Liver (tissue), 9 donors: ENCODE results near the gene CXXC5. TPM values are rescaled to one million over a fixed set of nuclear protein-coding genes. Genes with fewer than 3 reads are reported as not detected.
"Not testable (repeated sequence)": the region's sequence is repeated elsewhere in the genome, so short reads cannot be mapped to it uniquely, and the experiment has no call there.

ENCODE experiments used
- DNase-seq: peaks from one replicate; pipeline ENCODE4 v3.0.0-alpha.2; 2017; ENCODE audit warnings: low spot score
- H3K27ac ChIP-seq, 2 donors: one replicate each; pipeline ENCODE4 v1.7.0; 2013; ENCODE audit warnings: inconsistent platforms in 2 of 2, low read length in 2 of 2, control low read depth in 1 of 2, low read depth in 1 of 2, mild to moderate bottlenecking in 1 of 2
- H3K27me3 ChIP-seq, 4 donors: one replicate each; pipeline versions ENCODE4 v1.6.1 to v1.7.0; 2013; ENCODE audit warnings: low read length in 3 of 4, inconsistent platforms in 1 of 4, mild to moderate bottlenecking in 1 of 4, moderate library complexity in 1 of 4; ENCODE audit not compliant: control insufficient read depth in 4 of 4, insufficient read depth in 4 of 4
- H3K36me3 ChIP-seq, 4 donors: one replicate each; pipeline versions ENCODE4 v1.6.1 to v1.7.0; 2013; ENCODE audit warnings: low read length in 3 of 4, mild to moderate bottlenecking in 3 of 4, low read depth in 1 of 4, moderate library complexity in 1 of 4; ENCODE audit not compliant: control insufficient read depth in 4 of 4, insufficient read depth in 3 of 4
- H3K4me1 ChIP-seq, 4 donors: one replicate each; pipeline versions ENCODE4 v1.6.1 to v1.7.0; 2013; ENCODE audit warnings: low read length in 3 of 4, mild to moderate bottlenecking in 3 of 4, moderate library complexity in 1 of 4; ENCODE audit not compliant: control insufficient read depth in 4 of 4, insufficient read depth in 4 of 4
- H3K4me3 ChIP-seq, 3 donors: one replicate each; pipeline versions ENCODE4 v1.6.1 to v1.7.0; 2013; ENCODE audit warnings: low read length in 3 of 3, control low read depth in 1 of 3, low read depth in 1 of 3, mild to moderate bottlenecking in 1 of 3
- H3K9ac ChIP-seq, 2 donors: one replicate each; pipeline ENCODE4 v1.7.0; 2013; ENCODE audit warnings: low read length in 2 of 2, mild to moderate bottlenecking in 2 of 2, moderate library complexity in 2 of 2, control low read depth in 1 of 2, low read depth in 1 of 2
- H3K9me3 ChIP-seq, 4 donors: one replicate each; pipeline versions ENCODE4 v1.6.1 to v1.7.0; 2013; ENCODE audit warnings: low read length in 3 of 4; ENCODE audit not compliant: control insufficient read depth in 4 of 4
- CTCF ChIP-seq: fragments of 150-350 bp; IDR thresholded peaks from 2 replicates; pipeline ENCODE4 v1.5.1; 2017; ENCODE audit warnings: improper control_type of control experiment, low read depth, low read length; ENCODE audit not compliant: missing input control
- FOXA1 ChIP-seq: IDR thresholded peaks from 2 replicates; pipeline ENCODE4 v1.6.1; 2016; ENCODE audit warnings: antibody characterized with exemption
- GABPA ChIP-seq, 2 donors: IDR thresholded peaks in 1 of 2; conservative IDR thresholded peaks in 1 of 2; 2 replicates each; pipeline ENCODE4 v1.6.1; 2016; ENCODE audit warnings: antibody characterized with exemption in 2 of 2, mild to moderate bottlenecking in 1 of 2, moderate library complexity in 1 of 2
- HNF4G ChIP-seq: IDR thresholded peaks from 2 replicates; pipeline ENCODE4 v1.6.1; 2016; ENCODE audit warnings: antibody characterized with exemption
- JUND ChIP-seq, 2 donors: IDR thresholded peaks; 2 replicates each; pipeline ENCODE4 v1.6.1; 2016; ENCODE audit warnings: antibody characterized with exemption in 2 of 2
- RAD21 ChIP-seq, 2 donors: IDR thresholded peaks; 2 replicates each; pipeline ENCODE4 v1.6.1; 2016; ENCODE audit warnings: antibody characterized with exemption in 2 of 2, mild to moderate bottlenecking in 2 of 2
- TAF1 ChIP-seq: conservative IDR thresholded peaks from 2 replicates; pipeline ENCODE4 v1.6.1; 2016; ENCODE audit warnings: antibody characterized with exemption, mild to moderate bottlenecking
- ZBTB33 ChIP-seq: IDR thresholded peaks from 2 replicates; pipeline ENCODE4 v1.6.1; 2016; ENCODE audit warnings: antibody characterized with exemption
- WGBS: extraction: QIAGEN DNeasy Blood & Tissue Kit; methylation state at CpG from one replicate; pipeline ENCODE4 v1.1.7; 2013; 5-methylcytosine and 5-hydroxymethylcytosine counted together
- polyA plus RNA-seq, 2 donors: library from polyadenylated mRNA; stranded (reverse) in 1 of 2; unstranded in 1 of 2; fragments of 200-250 nt in 1 of 2; fragments of >200 nt in 1 of 2; fragmentation: Nextera tagmentation in 1 of 2; extraction: Ambion mirVana in 1 of 2; gene quantifications; one replicate each; pipeline versions ENCODE4 v1.2.1 to v1.2.3, GENCODE V29; 2013 to 2015
- total RNA-seq, 2 donors: library from RNA; depleted of rRNA; stranded (reverse); fragments of >200 nt; gene quantifications; one replicate each; pipeline ENCODE4 v1.2.3, GENCODE V29; 2014
- TF ChIP-seq, protein P1 (sequence below): IDR thresholded peaks from 2 replicates; pipeline ENCODE4 v1.6.1; 2016; ENCODE audit warnings: antibody characterized with exemption
- donor health status: healthy.
- donor health status: healthy.
- donor health status: healthy.
- donor health status: healthy.
- donor health status: healthy.

Gene CXXC5
- total RNA-seq (10 to 100 TPM; 59.1 to 78.6 TPM), polyA plus RNA-seq (10 to 100 TPM; 40.6 to 70.0 TPM)

- Histone ChIP-seq H3K4me3 (peak within 1 kb of the TSS; percentile 76 to 92 (median 92)), H3K27ac (peak within 1 kb of the TSS; percentile 93 to 96), H3K27me3 (no peaks in the 10 kb centered on the region), H3K4me1 (peaks cover 18 to 79% (median 63%) of the 10 kb centered on the region in 4 donors), H3K36me3 (no peaks in the 10 kb centered on the region), H3K9me3 (no peaks in the 10 kb centered on the region), H3K9ac (peak within 1 kb of the TSS; percentile 65 to 72)
- DNase-seq: peak; percentile 83
- TF ChIP-seq RAD21 (IDR thresholded peaks at IDR 0.05) (peak in 1 of 2 donors; percentile 20), GABPA (IDR thresholded peaks at IDR 0.05 in 1 of 2, conservative IDR thresholded peaks at IDR 0.05 in 1 of 2) (no peak)
- under 1% methylated on average over 106 of the region's 106 CpGs for WGBS
Observed at GRCh38 chr5:139648205-139649081, at the start of gene CXXC5. Gene CXXC5, plus strand, starts transcription at chr5:139648349. Its CDS starts 32,175 bp downstream, at chr5:139680524.

DNA sequence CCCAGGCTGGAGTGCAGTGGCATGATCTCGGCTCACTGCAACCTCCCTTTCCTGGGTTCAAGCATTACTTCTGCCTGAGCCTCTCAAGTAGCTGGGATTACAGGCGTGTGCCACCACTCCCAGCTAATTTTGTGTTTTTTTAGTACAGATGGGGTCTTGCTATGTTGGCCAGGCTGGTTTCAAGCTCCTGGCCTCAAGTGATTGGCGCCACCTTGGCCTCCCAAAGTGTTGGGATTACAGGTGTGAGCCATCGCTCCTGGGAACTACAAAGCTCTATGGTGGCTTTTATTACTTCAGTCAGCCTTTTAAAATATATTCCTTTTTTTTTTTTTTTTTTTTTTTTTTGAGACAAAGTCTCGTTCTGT, 49.6 kb upstream of the CXXC5 start:
- not testable (repeated sequence) for H3K9ac ChIP-seq, H3K4me1 ChIP-seq, DNase-seq, H3K9me3 ChIP-seq, H3K27ac ChIP-seq, H3K4me3 ChIP-seq, H3K27me3 ChIP-seq
- 97% methylated on average over 5 of the region's 5 CpGs for WGBS
- peaks cover 4 to 12% (median 8%) of the 10 kb centered on the region in 4 donors for H3K36me3 ChIP-seq

GRCh38 chr5:139600336-139600949, 47.7 kb upstream of the CXXC5 start:
- H3K9me3 ChIP-seq: no peaks in the 10 kb centered on the region
- TF ChIP-seq TAF1 (no peak), FOXA1 (no peak), ZBTB33 (no peak), JUND (IDR thresholded peaks at IDR 0.05) (no peak), CTCF (no peak), HNF4G (no peak), RAD21 (IDR thresholded peaks at IDR 0.05) (no peak)
- TF ChIP-seq, protein P1, sequence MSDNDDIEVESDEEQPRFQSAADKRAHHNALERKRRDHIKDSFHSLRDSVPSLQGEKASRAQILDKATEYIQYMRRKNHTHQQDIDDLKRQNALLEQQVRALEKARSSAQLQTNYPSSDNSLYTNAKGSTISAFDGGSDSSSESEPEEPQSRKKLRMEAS: no peak
- H3K36me3 ChIP-seq: peaks cover 4 to 12% (median 8%) of the 10 kb centered on the region in 4 donors

More at GRCh38 chr5:139600336-139600949, 47.7 kb upstream of the CXXC5 start:
- no peak overlapping the region for H3K27ac ChIP-seq
- WGBS: 95% methylated on average over 7 of the region's 7 CpGs
- no peaks in the 10 kb centered on the region for H3K27me3 ChIP-seq
- H3K4me3 ChIP-seq: no peak overlapping the region
- H3K4me1 ChIP-seq: no peaks in the 10 kb centered on the region
- no peak overlapping the region for H3K9ac ChIP-seq
- DNase-seq: no peak
